PC-9 (cell line): Measurements from ENCODE around the gene TBC1D16.

Experiments
- EZH2 ChIP-seq: fragments of 200-600 bp; sonication (generic); IDR thresholded peaks from 2 replicates; pipeline ENCODE4 v1.8.0; 2017; ENCODE audit warnings: antibody characterized with exemption, low read depth
- TF ChIP-seq, protein P1 (sequence below): fragments of 200-600 bp; sonication (generic); conservative IDR thresholded peaks from 2 replicates; pipeline ENCODE4 v1.6.1; 2017; ENCODE audit warnings: mixed run types, antibody characterized with exemption, mild to moderate bottlenecking, moderate library complexity

- TF ChIP-seq, protein P1, sequence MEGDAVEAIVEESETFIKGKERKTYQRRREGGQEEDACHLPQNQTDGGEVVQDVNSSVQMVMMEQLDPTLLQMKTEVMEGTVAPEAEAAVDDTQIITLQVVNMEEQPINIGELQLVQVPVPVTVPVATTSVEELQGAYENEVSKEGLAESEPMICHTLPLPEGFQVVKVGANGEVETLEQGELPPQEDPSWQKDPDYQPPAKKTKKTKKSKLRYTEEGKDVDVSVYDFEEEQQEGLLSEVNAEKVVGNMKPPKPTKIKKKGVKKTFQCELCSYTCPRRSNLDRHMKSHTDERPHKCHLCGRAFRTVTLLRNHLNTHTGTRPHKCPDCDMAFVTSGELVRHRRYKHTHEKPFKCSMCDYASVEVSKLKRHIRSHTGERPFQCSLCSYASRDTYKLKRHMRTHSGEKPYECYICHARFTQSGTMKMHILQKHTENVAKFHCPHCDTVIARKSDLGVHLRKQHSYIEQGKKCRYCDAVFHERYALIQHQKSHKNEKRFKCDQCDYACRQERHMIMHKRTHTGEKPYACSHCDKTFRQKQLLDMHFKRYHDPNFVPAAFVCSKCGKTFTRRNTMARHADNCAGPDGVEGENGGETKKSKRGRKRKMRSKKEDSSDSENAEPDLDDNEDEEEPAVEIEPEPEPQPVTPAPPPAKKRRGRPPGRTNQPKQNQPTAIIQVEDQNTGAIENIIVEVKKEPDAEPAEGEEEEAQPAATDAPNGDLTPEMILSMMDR = no peak
- TF ChIP-seq EZH2 = no peak
These were observed 25.3 kb downstream of the TBC1D16 start for GRCh38 chr17:80010283-80010858.
